HG02678 (cell line): ENCODE data around the gene KDM6A.
"Not testable (repeated sequence)": the region's sequence is repeated elsewhere in the genome, so short reads cannot be mapped to it uniquely, and the experiment has no call there.

Source experiments
- ATAC-seq: cut with Tn5 transposase; IDR thresholded peaks from one replicate; pipeline ENCODE4 v1.9.1; 2021; ENCODE audit warnings: mild to moderate bottlenecking, moderate library complexity; ENCODE audit not compliant: unreplicated experiment

Gene KDM6A

GRCh38 chrX:44872821-44873414 is at the start of gene KDM6A:
Gene KDM6A (plus strand): TSS chrX:44873188. CDS start chrX:44873552, 364 bp downstream.
- ATAC-seq: peak; percentile 88

GRCh38 chrX:44823193-44823592 is 49.8 kb upstream of the KDM6A start:
- not testable (repeated sequence) for ATAC-seq

- no peak for ATAC-seq
Observed at GRCh38 chrX:44828008-44828605, 44.9 kb upstream of the KDM6A start.

- no peak for ATAC-seq
Observed at GRCh38 chrX:44829832-44830231, 43.2 kb upstream of the KDM6A start.

- no peak for ATAC-seq
Observed at GRCh38 chrX:44842550-44843317, 30.3 kb upstream of the KDM6A start.

GRCh38 chrX:44843318-44843702 is 29.7 kb upstream of the KDM6A start:
- no peak for ATAC-seq

- ATAC-seq: no peak
Observed at GRCh38 chrX:44843753-44844152, 29.2 kb upstream of the KDM6A start, which contains the start of gene DUSP21. Gene DUSP21 (plus strand): TSS chrX:44844021. CDS start chrX:44844133, 112 bp downstream.

- no peak for ATAC-seq
Observed at GRCh38 chrX:44844204-44844603, 28.8 kb upstream of the KDM6A start.

- not testable (repeated sequence) for ATAC-seq
Observed at GRCh38 chrX:44850891-44851290, 22.1 kb upstream of the KDM6A start.

- no peak for ATAC-seq
Observed at GRCh38 chrX:44871114-44871645, 1.8 kb upstream of the KDM6A start.

GRCh38 chrX:44871931-44872820 is 812 bp upstream of the KDM6A start:
- peak; percentile 27 for ATAC-seq

- no peak for ATAC-seq
Observed at GRCh38 chrX:44873415-44874276, 658 bp downstream of the KDM6A start.

- ATAC-seq: no peak
Observed at GRCh38 chrX:44874420-44875184, 1.6 kb downstream of the KDM6A start.

GRCh38 chrX:44875185-44875489 is 2.1 kb downstream of the KDM6A start:
- ATAC-seq: no peak

- ATAC-seq: no peak
Observed at GRCh38 chrX:44876086-44876485, 3.1 kb downstream of the KDM6A start.

- no peak for ATAC-seq
Observed at GRCh38 chrX:44876767-44877166, 3.8 kb downstream of the KDM6A start.

GRCh38 chrX:44878780-44879179 is 5.8 kb downstream of the KDM6A start:
- ATAC-seq: no peak

- no peak for ATAC-seq
Observed at GRCh38 chrX:44881549-44881948, 8.6 kb downstream of the KDM6A start.

GRCh38 chrX:44882635-44883034 is 9.6 kb downstream of the KDM6A start:
- ATAC-seq: no peak
